HCT116 (cell line): Measurements from ENCODE around the gene COL28A1. TPM values are rescaled to one million over a fixed set of nuclear protein-coding genes. Genes with fewer than 3 reads are reported as not detected.

Experiments used
- ATAC-seq: fragments of 200-7000 bp; cut with Tn5 transposase; 2 replicates; pipeline ENCODE4 v1.9.1; 2020; ENCODE audit warnings: mild to moderate bottlenecking, moderate library complexity
- BruUV-seq: library from RNA; stranded (reverse); fragments of 400-500 nt; replicated peaks from 2 replicates; lab custom pipeline; 2021; lab: Mats Ljungman, UMichigan
- CTCF ChIA-PET: fragments of 300-600 bp; sonication (Branson Sonifier 250); formaldehyde crosslinking; loops from one replicate; lab custom pipeline; 2021; ENCODE audit warnings: antibody characterized with exemption; lab: Charles Lee
- POLR2A ChIA-PET: fragments of 300-600, 350-600 bp; sonication (Branson Sonifier 250); formaldehyde crosslinking; loops from one replicate; lab custom pipeline; 2021; ENCODE audit warnings: antibody characterized with exemption; lab: Charles Lee
- RAD21 ChIA-PET, 2 experiments: fragments of 300-600 bp; sonication (Branson Sonifier 250); formaldehyde crosslinking; loops; one replicate each; lab custom pipeline; 2023; ENCODE audit warnings: low total read pairs in 2 of 2; ENCODE audit not compliant: uncharacterized antibody in 2 of 2, unreplicated experiment in 2 of 2, low non-redundant PET in 1 of 2; lab: Charles Lee
- DNase-seq: peaks from one replicate; pipeline ENCODE4 v3.0.0-alpha.2; 2010; ENCODE audit warnings: low read depth, low spot score
- H2AFZ ChIP-seq: fragments of 200-600 bp; shearing (Covaris generic), sonication (generic); 2 replicates; pipeline ENCODE4 v1.6.1; 2017; ENCODE audit warnings: low read depth, mixed run types, mixed read lengths, antibody characterized with exemption, low read length; ENCODE audit not compliant: poor library complexity, severe bottlenecking
- H3K27ac ChIP-seq: 2 replicates; pipeline ENCODE4 v1.5.1; 2012; ENCODE audit warnings: low read depth, low read length
- H3K27me3 ChIP-seq: fragments of 200-600 bp; sonication (generic); 2 replicates; pipeline ENCODE4 v1.6.1; 2016; ENCODE audit warnings: mixed run types, low read length, mixed read lengths; ENCODE audit not compliant: insufficient read depth
- H3K36me3 ChIP-seq, 2 experiments: fragments of 200-500 bp in 1 of 2; fragments of 200-600 bp in 1 of 2; sonication (Bioruptor generic) in 1 of 2; sonication (generic) in 1 of 2; 2 replicates each; pipeline versions ENCODE4 v1.5.1 to v1.6.1; 2014 to 2016; ENCODE audit warnings: low read length in 2 of 2, inconsistent platforms in 1 of 2, mixed read lengths in 1 of 2, mixed run types in 1 of 2; ENCODE audit not compliant: insufficient read depth in 2 of 2, control insufficient read depth in 1 of 2
- H3K4me1 ChIP-seq, 2 experiments: fragments of 200-600 bp in 1 of 2; sonication (generic) in 1 of 2; 2 replicates each; pipeline versions ENCODE4 v1.5.1 to v1.6.1; 2012 to 2017; ENCODE audit warnings: low read length in 2 of 2, inconsistent platforms in 1 of 2, mild to moderate bottlenecking in 1 of 2, mixed read lengths in 1 of 2, mixed run types in 1 of 2, moderate library complexity in 1 of 2; ENCODE audit not compliant: insufficient read depth in 2 of 2, control insufficient read depth in 1 of 2
- H3K4me2 ChIP-seq: fragments of 200-600 bp; sonication (generic); 2 replicates; pipeline ENCODE4 v1.6.1; 2017; ENCODE audit warnings: mixed run types, low read length, mixed read lengths
- H3K4me3 ChIP-seq, 2 experiments: fragments of 200-600 bp in 1 of 2; sonication (generic) in 1 of 2; replicated peaks in 1 of 2; 2 replicates each; pipeline ENCODE4 v1.5.1; 2011 to 2016; ENCODE audit warnings: low read length in 2 of 2, control low read depth in 1 of 2, low read depth in 1 of 2, mild to moderate bottlenecking in 1 of 2, mixed read lengths in 1 of 2, mixed run types in 1 of 2
- H3K79me2 ChIP-seq: fragments of 200-600 bp; sonication (generic); 2 replicates; pipeline ENCODE4 v1.6.1; 2017; ENCODE audit warnings: mild to moderate bottlenecking, mixed run types, low read length, moderate library complexity, mixed read lengths; ENCODE audit not compliant: insufficient read depth
- H3K9ac ChIP-seq: fragments of 200-600 bp; sonication (generic); 2 replicates; pipeline ENCODE4 v1.6.1; 2016; ENCODE audit warnings: low read length, mixed read lengths
- H3K9me2 ChIP-seq: fragments of 200-600 bp; sonication (generic), shearing (Covaris generic); 2 replicates; pipeline ENCODE4 v1.6.1; 2017; ENCODE audit warnings: mixed run types, mild to moderate bottlenecking, moderate library complexity; ENCODE audit not compliant: insufficient read depth
- H3K9me3 ChIP-seq, 2 experiments: fragments of 200-500 bp in 1 of 2; fragments of 200-600 bp in 1 of 2; sonication (Bioruptor generic) in 1 of 2; sonication (generic) in 1 of 2; 2 replicates each; pipeline ENCODE4 v1.6.1; 2014 to 2017; ENCODE audit warnings: low read length in 2 of 2, mixed read lengths in 2 of 2, inconsistent platforms in 1 of 2, low read depth in 1 of 2, mild to moderate bottlenecking in 1 of 2, mixed run types in 1 of 2, moderate library complexity in 1 of 2; ENCODE audit not compliant: control insufficient read depth in 1 of 2, insufficient read depth in 1 of 2
- H4K20me1 ChIP-seq: fragments of 200-600 bp; sonication (generic), shearing (Covaris generic); 2 replicates; pipeline ENCODE4 v1.6.1; 2017; ENCODE audit warnings: mixed run types, mild to moderate bottlenecking, moderate library complexity; ENCODE audit not compliant: insufficient read depth
- CEBPB ChIP-seq: IDR thresholded peaks from 2 replicates; pipeline ENCODE4 v1.6.1; 2012; ENCODE audit warnings: low read depth
- EGR1 ChIP-seq: IDR thresholded peaks from 2 replicates; pipeline ENCODE4 v1.6.1; 2012; ENCODE audit warnings: low read depth
- ELF1 ChIP-seq: IDR thresholded peaks from 2 replicates; pipeline ENCODE4 v1.6.1; 2012; ENCODE audit warnings: low read depth, borderline replicate concordance
- EZH2 ChIP-seq: fragments of 200-600 bp; sonication (generic); IDR thresholded peaks from 2 replicates; pipeline ENCODE4 v1.6.1; 2017; ENCODE audit warnings: antibody characterized with exemption, mixed run types
- EZH2phosphoT487 ChIP-seq: fragments of 200-600 bp; IDR thresholded peaks from 2 replicates; pipeline ENCODE4 v1.6.1; 2018; ENCODE audit warnings: antibody characterized with exemption, borderline replicate concordance
- POLR2AphosphoS5 ChIP-seq: IDR thresholded peaks from 2 replicates; pipeline ENCODE4 v1.6.1; 2011; ENCODE audit warnings: mild to moderate bottlenecking, low read depth, low read length, moderate library complexity
- SP1 ChIP-seq: IDR thresholded peaks from 2 replicates; pipeline ENCODE4 v1.6.1; 2012; ENCODE audit warnings: low read depth
- ZNF274 ChIP-seq: fragments of 200-500 bp; sonication (Bioruptor generic); IDR thresholded peaks from 2 replicates; pipeline ENCODE4 v1.6.1; 2014; ENCODE audit warnings: mild to moderate bottlenecking, low read depth, low read length, inconsistent platforms
- intact Hi-C: fragments of 100-400 bp; cut with micrococcal nuclease; formaldehyde crosslinking; loops from 2 replicates; pipeline ENCODE4 v1.10.0; 2022
- total RNA-seq: library from RNA; stranded (reverse); gene quantifications from one replicate; pipeline ENCODE4 v1.2.1, GENCODE V29; 2021; ENCODE audit not compliant: unreplicated experiment
- TF ChIP-seq, protein P1 (sequence below): IDR thresholded peaks from 2 replicates; pipeline ENCODE4 v1.6.1; 2012; ENCODE audit warnings: low read depth
- TF ChIP-seq, protein P2 (sequence below), 3 experiments: fragments of 200-600 bp in 1 of 3; sonication (generic) in 1 of 3; IDR thresholded peaks in 2 of 3; conservative IDR thresholded peaks in 1 of 3; 2 replicates each; pipeline ENCODE4 v1.5.1; 2012 to 2017; ENCODE audit warnings: low read depth in 2 of 3, low read length in 2 of 3, antibody characterized with exemption in 1 of 3, borderline replicate concordance in 1 of 3, control low read depth in 1 of 3, mild to moderate bottlenecking in 1 of 3, mixed read lengths in 1 of 3, mixed run types in 1 of 3, moderate library complexity in 1 of 3; ENCODE audit not compliant: insufficient read depth in 1 of 3

The COL28A1 gene
- total RNA-seq, 1 experiment from 2014 or later = 0.12 TPM

DNA sequence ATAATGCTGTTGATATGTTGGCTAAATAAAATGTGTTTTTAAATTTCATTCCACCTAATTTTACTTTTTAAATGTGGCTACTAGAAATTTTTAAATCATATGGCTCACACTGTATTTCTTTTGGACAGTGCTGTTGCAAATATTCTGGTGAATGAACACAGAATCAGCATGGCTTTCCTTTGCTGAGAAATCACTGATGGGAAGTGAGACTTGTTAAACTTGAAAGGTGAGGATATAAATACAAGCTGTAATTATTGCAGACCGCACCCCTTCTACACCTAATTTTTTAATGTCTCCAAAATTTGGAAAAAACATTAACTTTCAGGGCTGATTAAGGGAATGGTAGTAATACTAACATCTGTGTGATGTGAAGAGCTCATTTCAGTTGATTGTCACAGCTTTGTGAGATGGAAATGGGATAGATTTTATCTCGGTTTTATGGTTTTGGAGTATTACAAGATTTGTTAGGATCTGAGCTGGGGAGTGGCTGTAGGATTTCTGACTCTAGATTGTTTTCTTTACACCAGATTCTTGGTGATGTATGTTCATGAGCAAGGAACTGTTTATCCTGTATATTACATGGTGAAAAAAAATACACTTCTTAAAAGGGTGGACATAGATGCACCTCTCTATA, 32.3 kb upstream of the COL28A1 start:
- peaks cover 59% of the 10 kb centered on the region for H3K79me2 ChIP-seq
- peak overlapping the region; percentile 77 to 92 for H3K4me3 ChIP-seq
- no peaks in the 10 kb centered on the region for H3K27me3 ChIP-seq
- TSS peak; percentile 55 for BruUV-seq
- H2AFZ ChIP-seq = no peak overlapping the region
- no peaks in the 10 kb centered on the region for H3K9me2 ChIP-seq
- intact Hi-C loops = no loop called here
- POLR2A ChIA-PET = interaction anchor here (1.4 kb wide), 1 partner anchor 11 kb away, joined by 3 read pairs; no protein-coding TSS in a partner anchor
- H3K36me3 ChIP-seq = 0 out of 4 replicates have a peak, but pooled peaks cover 0 to 9% of the 10 kb centered on the region in 2 experiments
- RAD21 ChIA-PET = no interaction called here
- no peak for ATAC-seq
- H3K4me1 ChIP-seq = peaks cover 25 to 44% of the 10 kb centered on the region in 2 experiments
- H3K9me3 ChIP-seq = no peaks in the 10 kb centered on the region
- DNase-seq = no peak
- CTCF ChIA-PET = no interaction called here
- no peak for TF ChIP-seq SP1
- TF ChIP-seq ZNF274 = no peak
- TF ChIP-seq, all 23 proteins: peak for 0
- Histone ChIP-seq H3K9ac (peak overlapping the region; percentile 90), H3K27ac (peak overlapping the region; percentile 81; the same call in 1 of the 2 replicates), H3K4me2 (peak overlapping the region; percentile 94), H4K20me1 (no peaks in the 10 kb centered on the region)

DNA sequence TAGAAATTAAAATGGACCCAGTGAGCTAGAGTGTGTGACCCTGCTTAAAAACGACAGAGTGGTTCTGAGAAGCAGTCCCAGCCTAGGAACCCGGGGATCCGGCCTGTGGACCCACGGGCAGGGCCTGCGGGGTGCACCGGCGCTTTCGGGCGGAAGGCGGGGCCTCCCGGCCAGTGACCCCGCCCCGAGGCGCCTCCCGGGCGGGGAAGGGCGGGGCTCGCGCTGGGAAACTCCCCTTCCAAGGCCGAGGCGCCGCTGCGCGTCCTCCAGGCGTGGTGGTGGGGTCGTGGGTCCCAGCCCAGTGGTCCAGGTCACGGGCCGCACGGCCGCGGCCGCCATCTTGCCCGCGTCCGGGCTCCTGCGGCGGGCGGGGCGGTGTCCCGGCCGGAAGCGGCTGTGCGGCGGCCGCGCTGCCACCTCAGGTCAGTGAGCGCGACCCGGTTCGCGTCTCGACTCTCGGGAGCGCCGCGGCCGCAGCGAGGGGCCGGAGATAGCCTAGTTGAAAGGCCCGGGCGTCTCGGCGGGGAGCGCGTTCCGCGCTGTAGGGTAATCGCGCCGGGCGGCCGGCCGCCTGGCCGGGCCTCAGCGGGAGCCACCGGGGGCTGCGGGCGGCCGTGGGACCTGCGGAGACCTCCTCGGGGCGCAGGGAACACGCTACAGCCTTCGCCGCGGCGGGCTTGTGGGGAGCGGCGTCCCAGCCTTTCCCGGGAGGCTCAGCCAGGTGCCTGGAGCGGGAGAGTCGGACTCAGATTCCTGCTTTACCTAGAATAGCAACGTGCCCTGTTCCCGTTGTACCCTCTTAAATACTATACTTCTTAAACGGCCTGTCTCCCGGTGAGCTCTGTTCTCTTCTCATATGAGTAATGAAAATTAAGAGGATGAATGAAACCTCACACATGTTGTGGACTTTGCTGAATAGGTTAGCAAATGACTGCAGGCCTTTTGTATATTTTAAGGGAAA, 31.3 kb upstream of the COL28A1 start, which contains the start of gene MIOS:
Gene MIOS (plus strand): TSS at position 234 of the 961 bp plus-strand sequence. CDS start 5,592 bp downstream, outside the sequence.
- CTCF ChIA-PET = no interaction called here
- no peak for TF ChIP-seq ZNF274
- no peak for TF ChIP-seq EZH2
- TF ChIP-seq POLR2AphosphoS5 = peak; percentile 85
- TF ChIP-seq EGR1 = 0 out of 2 replicates have a peak, but pooled peaks have one; percentile 16
- TF ChIP-seq, protein P1, sequence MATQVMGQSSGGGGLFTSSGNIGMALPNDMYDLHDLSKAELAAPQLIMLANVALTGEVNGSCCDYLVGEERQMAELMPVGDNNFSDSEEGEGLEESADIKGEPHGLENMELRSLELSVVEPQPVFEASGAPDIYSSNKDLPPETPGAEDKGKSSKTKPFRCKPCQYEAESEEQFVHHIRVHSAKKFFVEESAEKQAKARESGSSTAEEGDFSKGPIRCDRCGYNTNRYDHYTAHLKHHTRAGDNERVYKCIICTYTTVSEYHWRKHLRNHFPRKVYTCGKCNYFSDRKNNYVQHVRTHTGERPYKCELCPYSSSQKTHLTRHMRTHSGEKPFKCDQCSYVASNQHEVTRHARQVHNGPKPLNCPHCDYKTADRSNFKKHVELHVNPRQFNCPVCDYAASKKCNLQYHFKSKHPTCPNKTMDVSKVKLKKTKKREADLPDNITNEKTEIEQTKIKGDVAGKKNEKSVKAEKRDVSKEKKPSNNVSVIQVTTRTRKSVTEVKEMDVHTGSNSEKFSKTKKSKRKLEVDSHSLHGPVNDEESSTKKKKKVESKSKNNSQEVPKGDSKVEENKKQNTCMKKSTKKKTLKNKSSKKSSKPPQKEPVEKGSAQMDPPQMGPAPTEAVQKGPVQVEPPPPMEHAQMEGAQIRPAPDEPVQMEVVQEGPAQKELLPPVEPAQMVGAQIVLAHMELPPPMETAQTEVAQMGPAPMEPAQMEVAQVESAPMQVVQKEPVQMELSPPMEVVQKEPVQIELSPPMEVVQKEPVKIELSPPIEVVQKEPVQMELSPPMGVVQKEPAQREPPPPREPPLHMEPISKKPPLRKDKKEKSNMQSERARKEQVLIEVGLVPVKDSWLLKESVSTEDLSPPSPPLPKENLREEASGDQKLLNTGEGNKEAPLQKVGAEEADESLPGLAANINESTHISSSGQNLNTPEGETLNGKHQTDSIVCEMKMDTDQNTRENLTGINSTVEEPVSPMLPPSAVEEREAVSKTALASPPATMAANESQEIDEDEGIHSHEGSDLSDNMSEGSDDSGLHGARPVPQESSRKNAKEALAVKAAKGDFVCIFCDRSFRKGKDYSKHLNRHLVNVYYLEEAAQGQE = no peak
- TF ChIP-seq, protein P2, sequence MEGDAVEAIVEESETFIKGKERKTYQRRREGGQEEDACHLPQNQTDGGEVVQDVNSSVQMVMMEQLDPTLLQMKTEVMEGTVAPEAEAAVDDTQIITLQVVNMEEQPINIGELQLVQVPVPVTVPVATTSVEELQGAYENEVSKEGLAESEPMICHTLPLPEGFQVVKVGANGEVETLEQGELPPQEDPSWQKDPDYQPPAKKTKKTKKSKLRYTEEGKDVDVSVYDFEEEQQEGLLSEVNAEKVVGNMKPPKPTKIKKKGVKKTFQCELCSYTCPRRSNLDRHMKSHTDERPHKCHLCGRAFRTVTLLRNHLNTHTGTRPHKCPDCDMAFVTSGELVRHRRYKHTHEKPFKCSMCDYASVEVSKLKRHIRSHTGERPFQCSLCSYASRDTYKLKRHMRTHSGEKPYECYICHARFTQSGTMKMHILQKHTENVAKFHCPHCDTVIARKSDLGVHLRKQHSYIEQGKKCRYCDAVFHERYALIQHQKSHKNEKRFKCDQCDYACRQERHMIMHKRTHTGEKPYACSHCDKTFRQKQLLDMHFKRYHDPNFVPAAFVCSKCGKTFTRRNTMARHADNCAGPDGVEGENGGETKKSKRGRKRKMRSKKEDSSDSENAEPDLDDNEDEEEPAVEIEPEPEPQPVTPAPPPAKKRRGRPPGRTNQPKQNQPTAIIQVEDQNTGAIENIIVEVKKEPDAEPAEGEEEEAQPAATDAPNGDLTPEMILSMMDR (IDR thresholded peaks at IDR 0.05 in 2 of 3, conservative IDR thresholded peaks at IDR 0.05 in 1 of 3; ENCODE audit: borderline replicate concordance in 1 of 3, insufficient read depth in 1 of 3, low read depth in 2 of 3, low read length in 2 of 3) = no peak
- TF ChIP-seq CEBPB = no peak
- TF ChIP-seq EZH2phosphoT487 = no peak
- TF ChIP-seq ELF1 = no peak

More for the DNA sequence above, 31.3 kb upstream of the COL28A1 start, which contains the start of gene MIOS:
- peak within 1 kb of the TSS; percentile 90 for H3K9ac ChIP-seq
- ATAC-seq = peak; percentile 90
- peak within 1 kb of the TSS; percentile 94 for H3K4me2 ChIP-seq
- H3K4me1 ChIP-seq = peaks cover 25 to 44% of the 10 kb centered on the region in 2 experiments
- H2AFZ ChIP-seq = peak within 1 kb of the TSS; percentile 95
- H3K9me2 ChIP-seq = no peaks in the 10 kb centered on the region
- ChIA-PET RAD21 (no interaction called here), POLR2A (no interaction called here)
- H3K27me3 ChIP-seq = no peaks in the 10 kb centered on the region
- no peaks in the 10 kb centered on the region for H3K9me3 ChIP-seq
- no TSS peak for BruUV-seq
- H3K36me3 ChIP-seq = 0 out of 4 replicates have a peak, but pooled peaks cover 0 to 9% of the 10 kb centered on the region in 2 experiments
- H3K4me3 ChIP-seq = peak within 1 kb of the TSS; percentile 77 to 92
- peak within 1 kb of the TSS; percentile 81 for H3K27ac ChIP-seq
- intact Hi-C loops = no loop called here
- no peaks in the 10 kb centered on the region for H4K20me1 ChIP-seq
- DNase-seq = peak; percentile 67
- peaks cover 48% of the 10 kb centered on the region for H3K79me2 ChIP-seq
